GM06990 (cell line): ENCODE results near the gene ZNF792.

Experiments
- DNase-seq: peaks from one replicate; pipeline ENCODE4 v3.0.0-alpha.2; 2011; ENCODE audit not compliant: insufficient read length; ENCODE audit errors: extremely low read depth
- H3K27me3 ChIP-seq: replicated peaks from 2 replicates; pipeline ENCODE4 v1.6.0; 2011; ENCODE audit warnings: low read length; ENCODE audit not compliant: control insufficient read depth, insufficient read depth
- H3K36me3 ChIP-seq: 2 replicates; pipeline ENCODE4 v1.5.1; 2011; ENCODE audit warnings: low read length; ENCODE audit not compliant: control insufficient read depth, insufficient read depth
- H3K4me3 ChIP-seq: replicated peaks from 2 replicates; pipeline ENCODE4 v1.5.1; 2011; ENCODE audit warnings: low read depth, mild to moderate bottlenecking, control low read depth, low read length
- TF ChIP-seq, protein P1 (sequence below): IDR thresholded peaks from 2 replicates; pipeline ENCODE4 v1.5.1; 2011; ENCODE audit warnings: low read length, control low read depth, mild to moderate bottlenecking, inconsistent platforms; ENCODE audit not compliant: insufficient read depth, poor library complexity, severe bottlenecking

The ZNF792 gene

DNA sequence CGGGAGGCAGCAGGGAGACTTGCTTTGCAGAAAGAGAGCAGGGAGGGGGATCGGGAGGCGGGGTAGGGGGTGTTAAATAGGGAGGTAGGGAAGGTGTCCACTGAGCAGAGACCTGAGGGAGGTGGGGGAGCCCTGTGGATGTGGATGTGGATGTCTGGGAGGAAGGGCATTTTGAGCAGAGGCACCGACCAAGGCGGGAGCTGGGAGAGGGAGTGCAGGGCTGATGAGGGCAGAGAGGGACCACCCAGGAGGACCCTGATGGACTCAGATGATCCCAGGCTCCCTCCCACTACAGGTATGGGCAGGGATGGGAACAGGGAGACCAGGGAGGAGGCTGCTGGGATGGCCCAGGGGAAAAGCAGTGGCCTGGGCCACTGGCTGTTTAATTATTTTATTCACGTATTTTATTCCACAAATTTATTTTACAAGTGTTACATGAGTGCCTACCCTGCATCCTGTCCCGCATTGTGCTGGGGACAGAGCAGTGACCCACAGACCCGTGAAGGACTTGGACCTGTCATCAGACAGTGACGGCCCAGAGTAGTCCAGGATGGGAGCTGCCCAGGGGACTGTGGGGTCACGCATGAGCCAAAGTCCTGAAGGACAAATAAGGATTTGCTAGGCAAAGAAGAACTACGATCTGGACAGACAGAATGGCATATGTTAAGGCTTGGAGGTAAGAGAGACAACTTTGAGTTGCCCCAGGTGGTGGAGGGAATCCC is 41.4 kb upstream of the ZNF792 start:
- no peak for DNase-seq
- no peak overlapping the region for H3K4me3 ChIP-seq
- TF ChIP-seq, protein P1, sequence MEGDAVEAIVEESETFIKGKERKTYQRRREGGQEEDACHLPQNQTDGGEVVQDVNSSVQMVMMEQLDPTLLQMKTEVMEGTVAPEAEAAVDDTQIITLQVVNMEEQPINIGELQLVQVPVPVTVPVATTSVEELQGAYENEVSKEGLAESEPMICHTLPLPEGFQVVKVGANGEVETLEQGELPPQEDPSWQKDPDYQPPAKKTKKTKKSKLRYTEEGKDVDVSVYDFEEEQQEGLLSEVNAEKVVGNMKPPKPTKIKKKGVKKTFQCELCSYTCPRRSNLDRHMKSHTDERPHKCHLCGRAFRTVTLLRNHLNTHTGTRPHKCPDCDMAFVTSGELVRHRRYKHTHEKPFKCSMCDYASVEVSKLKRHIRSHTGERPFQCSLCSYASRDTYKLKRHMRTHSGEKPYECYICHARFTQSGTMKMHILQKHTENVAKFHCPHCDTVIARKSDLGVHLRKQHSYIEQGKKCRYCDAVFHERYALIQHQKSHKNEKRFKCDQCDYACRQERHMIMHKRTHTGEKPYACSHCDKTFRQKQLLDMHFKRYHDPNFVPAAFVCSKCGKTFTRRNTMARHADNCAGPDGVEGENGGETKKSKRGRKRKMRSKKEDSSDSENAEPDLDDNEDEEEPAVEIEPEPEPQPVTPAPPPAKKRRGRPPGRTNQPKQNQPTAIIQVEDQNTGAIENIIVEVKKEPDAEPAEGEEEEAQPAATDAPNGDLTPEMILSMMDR: no peak
- no peaks in the 10 kb centered on the region for H3K27me3 ChIP-seq
- H3K36me3 ChIP-seq: peaks cover 28% of the 10 kb centered on the region

DNA sequence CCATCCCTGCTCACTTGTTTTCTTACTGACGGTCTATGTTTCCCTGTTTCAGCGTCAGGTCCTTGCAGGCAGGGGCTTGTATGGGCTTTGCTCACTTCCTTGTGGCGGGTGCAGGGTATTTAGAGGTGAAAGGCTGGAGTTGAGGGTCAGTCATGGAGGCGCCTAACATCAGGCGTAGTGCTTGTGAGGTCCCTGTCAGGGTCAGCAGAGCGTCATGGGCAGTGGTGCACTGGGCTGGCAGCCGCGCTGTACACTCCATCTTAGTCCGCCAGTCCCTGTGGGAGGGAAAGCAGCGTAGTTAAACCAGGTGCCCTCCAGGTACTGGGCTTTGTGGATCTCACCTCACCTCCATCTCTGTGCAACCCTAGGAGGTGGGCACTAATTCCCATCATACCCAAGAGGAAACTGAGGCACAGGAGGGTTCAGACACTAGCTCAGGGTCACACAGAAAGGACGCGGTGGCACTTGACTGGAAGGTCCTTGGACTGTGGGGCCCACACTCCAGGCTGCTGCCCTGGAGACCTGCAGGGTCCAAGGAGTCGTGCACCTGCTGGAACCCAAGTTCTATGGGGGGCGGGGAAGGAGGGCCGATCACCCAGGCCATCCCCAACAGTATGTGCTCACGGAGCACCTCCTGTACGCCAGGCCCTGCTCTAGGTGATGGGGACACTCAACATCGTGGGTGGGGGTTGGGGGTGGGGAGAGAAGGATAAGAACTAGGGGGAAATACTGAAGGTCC is 40.7 kb upstream of the ZNF792 start:
- TF ChIP-seq, protein P1: no peak
- DNase-seq: no peak
- no peak overlapping the region for H3K4me3 ChIP-seq
- H3K27me3 ChIP-seq: no peaks in the 10 kb centered on the region
- H3K36me3 ChIP-seq: peaks cover 21% of the 10 kb centered on the region

DNA sequence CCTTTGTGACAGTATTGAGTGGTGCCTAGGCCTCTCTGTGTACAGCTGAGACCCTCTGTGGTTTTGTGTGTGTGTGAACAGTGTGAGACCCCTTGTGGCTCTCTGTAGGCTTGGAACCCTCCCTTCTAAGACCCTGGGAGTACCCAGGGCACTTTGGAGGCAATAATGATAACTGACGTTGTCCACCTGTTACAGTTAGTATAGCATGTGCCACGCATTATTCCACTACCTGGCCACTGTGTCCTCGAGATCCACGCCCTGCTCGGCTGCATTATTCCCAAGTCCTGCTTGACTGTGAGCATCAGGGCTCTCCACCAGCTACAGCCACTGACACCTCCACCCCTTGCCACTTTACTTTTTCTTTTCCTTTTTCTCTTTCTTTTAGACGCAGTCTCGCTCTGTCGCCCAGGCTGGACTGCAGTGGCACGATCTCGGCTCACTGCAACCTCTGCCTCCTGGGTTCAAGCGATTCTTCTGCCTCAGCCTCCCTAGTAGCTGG is 38.1 kb upstream of the ZNF792 start:
- Histone ChIP-seq H3K36me3 (peaks cover 15% of the 10 kb centered on the region), H3K27me3 (no peaks in the 10 kb centered on the region), H3K4me3 (peak overlapping the region; percentile 31)
- TF ChIP-seq, protein P1: no peak
- no peak for DNase-seq

DNA sequence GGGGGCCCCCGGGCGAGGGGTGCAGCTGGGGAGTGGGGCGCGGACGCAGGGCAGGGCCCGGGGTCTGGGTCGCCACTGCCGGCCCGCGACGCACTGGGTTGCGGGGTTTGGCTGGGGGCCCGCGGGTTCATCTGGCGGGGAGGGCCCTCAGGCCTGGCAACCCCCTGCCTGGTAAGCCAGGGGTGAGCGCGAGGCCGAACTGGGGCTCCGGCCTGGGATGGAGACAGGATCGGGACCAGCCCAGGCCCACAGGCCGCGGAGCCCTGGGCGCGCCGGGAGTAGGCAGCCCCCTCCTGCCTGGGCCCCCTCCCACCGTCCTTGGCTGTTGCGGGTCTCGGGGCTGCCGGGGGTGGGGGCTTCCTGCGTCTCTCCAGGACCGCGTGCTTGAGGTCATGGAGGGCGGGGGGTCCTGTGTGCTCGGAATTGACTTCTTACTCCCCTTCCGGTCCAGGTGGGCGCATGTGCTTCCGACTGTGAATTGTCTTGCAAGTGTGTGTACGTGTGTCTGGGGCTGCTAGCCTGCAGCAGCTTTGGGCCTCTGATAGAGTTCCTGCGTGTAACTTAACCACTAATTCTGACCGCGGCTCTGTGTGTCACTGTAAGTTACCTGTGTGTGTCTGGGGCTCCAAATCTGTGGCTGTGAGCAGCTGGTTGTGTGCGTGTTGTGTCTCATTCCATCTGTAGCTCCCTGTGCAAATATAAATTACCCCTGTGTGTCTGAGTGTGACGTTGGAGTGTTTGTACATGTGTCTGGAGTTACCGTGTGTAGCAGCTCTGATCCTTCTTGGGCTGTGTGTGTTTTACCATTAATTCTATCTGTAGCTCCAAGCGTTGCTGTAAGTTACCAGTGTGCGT is 36.8 kb upstream of the ZNF792 start:
- peak; percentile 52 for DNase-seq
- H3K36me3 ChIP-seq: peaks cover 10% of the 10 kb centered on the region
- peak overlapping the region; percentile 84 for H3K4me3 ChIP-seq
- TF ChIP-seq, protein P1: no peak
- no peaks in the 10 kb centered on the region for H3K27me3 ChIP-seq

DNA sequence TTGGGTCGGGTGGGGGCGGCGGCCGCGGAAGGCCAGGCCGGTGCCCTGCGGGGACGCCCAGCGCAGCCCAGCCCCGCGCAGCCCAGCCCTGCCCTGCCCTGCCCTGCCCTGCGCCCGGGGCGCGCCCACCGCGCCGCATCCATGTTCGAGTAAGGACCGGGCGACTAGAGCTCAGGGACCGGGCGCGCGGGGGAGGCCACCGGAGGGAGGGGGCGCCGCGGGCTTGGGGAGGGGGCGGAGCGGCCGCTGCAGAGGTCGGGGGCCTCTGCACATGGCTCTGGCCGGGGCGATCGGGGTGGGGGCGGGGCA is 36.3 kb upstream of the ZNF792 start:
- TF ChIP-seq, protein P1: no peak
- Histone ChIP-seq H3K36me3 (peaks cover 8% of the 10 kb centered on the region), H3K27me3 (no peaks in the 10 kb centered on the region), H3K4me3 (peak overlapping the region; percentile 84)
- DNase-seq: no peak
